ENCODE results near the gene RAB40C.
A peak's percentile ranks its signal among the peaks of the same experiment; 100 is the strongest.

Gene RAB40C

DNA sequence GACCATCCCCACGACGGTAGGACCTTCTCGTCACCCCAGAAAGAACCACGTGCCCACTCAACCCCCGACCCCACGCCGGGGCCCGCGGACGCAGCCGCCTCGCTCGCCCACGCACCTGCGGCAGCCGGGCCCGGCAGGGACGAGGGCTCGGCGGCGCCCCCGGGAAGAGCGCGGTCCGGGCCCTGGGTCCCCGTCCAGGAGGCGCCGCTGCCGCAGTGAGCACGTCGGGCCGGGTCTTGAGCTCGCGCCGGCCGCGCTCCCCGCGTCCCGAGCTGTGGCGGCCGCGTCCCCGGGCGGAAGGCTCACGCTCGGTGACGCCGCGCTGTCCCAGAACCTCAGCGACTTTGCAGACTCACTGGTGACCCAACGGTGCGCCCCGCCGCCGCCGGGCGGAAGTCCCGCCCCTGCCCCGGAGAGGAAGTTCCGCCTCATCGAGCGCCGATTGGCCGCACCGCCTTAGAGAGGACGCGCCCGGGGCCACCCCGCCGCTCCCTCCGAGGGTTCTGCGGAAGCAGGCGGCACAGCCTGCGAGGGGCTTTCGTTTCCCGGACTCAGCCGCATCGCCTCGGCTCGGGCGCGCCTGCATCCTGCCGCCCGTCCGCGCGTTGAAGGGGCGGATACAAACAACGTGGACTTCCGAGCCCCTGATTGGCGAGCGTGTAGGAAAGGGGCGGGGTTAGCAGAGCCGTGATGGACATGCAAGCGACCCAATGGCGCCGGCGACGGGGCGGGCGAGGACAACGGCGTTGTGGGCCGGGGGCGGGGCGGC lies 793 bp upstream of the RAB40C start:
- H3K4me3 ChIP-seq (ENCODE audit: low read length): peak overlapping the region; percentile 86
- peak overlapping the region; percentile 70 for H3K4me2 ChIP-seq (ENCODE audit: low read length)
- H3K27me3 ChIP-seq (ENCODE audit: low read depth, low read length): no peaks in the 10 kb centered on the region; the same call in 1 of the 2 replicates
- H3K79me2 ChIP-seq (ENCODE audit: low read length): peaks cover 27% of the 10 kb centered on the region
- no peaks in the 10 kb centered on the region for H3K9me3 ChIP-seq (ENCODE audit: insufficient read depth, low read length)
- H3K27ac ChIP-seq (ENCODE audit: low read length): peak overlapping the region; percentile 88
- peak overlapping the region; percentile 73 for H2AFZ ChIP-seq (ENCODE audit: low read depth, low read length)
- H3K36me3 ChIP-seq (replicated peaks; ENCODE audit: low read depth, low read length): peaks cover 4% of the 10 kb centered on the region
- TF ChIP-seq, protein P1, sequence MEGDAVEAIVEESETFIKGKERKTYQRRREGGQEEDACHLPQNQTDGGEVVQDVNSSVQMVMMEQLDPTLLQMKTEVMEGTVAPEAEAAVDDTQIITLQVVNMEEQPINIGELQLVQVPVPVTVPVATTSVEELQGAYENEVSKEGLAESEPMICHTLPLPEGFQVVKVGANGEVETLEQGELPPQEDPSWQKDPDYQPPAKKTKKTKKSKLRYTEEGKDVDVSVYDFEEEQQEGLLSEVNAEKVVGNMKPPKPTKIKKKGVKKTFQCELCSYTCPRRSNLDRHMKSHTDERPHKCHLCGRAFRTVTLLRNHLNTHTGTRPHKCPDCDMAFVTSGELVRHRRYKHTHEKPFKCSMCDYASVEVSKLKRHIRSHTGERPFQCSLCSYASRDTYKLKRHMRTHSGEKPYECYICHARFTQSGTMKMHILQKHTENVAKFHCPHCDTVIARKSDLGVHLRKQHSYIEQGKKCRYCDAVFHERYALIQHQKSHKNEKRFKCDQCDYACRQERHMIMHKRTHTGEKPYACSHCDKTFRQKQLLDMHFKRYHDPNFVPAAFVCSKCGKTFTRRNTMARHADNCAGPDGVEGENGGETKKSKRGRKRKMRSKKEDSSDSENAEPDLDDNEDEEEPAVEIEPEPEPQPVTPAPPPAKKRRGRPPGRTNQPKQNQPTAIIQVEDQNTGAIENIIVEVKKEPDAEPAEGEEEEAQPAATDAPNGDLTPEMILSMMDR (IDR thresholded peaks at IDR 0.05; ENCODE audit: low read depth, low read length): no peak
- no peak for TF ChIP-seq EZH2phosphoT487 (IDR thresholded peaks at IDR 0.05; ENCODE audit: low read depth)
- H3K4me1 ChIP-seq (ENCODE audit: low read length): peaks cover 14% of the 10 kb centered on the region
- peaks cover 9% of the 10 kb centered on the region; the same call in 1 of the 2 replicates for H4K20me1 ChIP-seq (ENCODE audit: insufficient read depth, low read length)
- peak overlapping the region; percentile 79 for H3K9ac ChIP-seq (ENCODE audit: low read length)

DNA sequence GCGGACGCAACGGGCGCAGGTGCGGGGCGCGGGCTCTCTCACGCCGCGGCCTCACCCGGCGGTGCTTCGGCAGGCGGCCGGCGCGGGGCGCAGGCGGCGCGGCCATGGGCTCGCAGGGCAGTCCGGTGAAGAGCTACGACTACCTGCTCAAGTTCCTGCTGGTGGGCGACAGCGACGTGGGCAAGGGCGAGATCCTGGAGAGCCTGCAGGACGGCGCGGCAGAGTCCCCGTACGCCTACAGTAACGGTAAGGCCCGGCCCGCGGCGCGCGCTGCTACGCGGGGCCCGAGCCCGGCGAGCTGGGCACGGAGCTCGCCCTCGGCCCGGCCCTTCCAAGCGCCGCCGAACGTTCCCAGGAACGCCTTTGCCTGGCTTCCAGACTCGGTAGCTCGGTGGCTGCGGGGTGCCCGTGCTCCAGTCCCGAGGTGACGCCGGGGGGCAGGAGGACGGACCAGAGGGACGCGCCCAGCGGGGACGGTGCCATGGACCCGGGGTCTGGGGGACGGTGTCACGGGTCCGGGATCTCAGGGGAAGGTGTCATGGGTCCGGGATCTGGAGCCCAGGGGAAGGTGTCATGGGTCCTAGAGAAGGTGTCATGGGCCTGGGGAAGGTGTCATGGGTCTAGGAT lies 435 bp downstream of the RAB40C start:
- no peaks in the 10 kb centered on the region for H3K9me3 ChIP-seq (ENCODE audit: insufficient read depth, low read length)
- 0 out of 2 replicates have a peak overlapping the region, but pooled peaks have one; percentile 13 for H3K27ac ChIP-seq (ENCODE audit: low read length)
- peaks cover 12% of the 10 kb centered on the region; the same call in 1 of the 2 replicates for H4K20me1 ChIP-seq (ENCODE audit: insufficient read depth, low read length)
- peaks cover 27% of the 10 kb centered on the region for H3K79me2 ChIP-seq (ENCODE audit: low read length)
- peaks cover 14% of the 10 kb centered on the region for H3K4me1 ChIP-seq (ENCODE audit: low read length)
- H3K4me3 ChIP-seq (ENCODE audit: low read length): peak overlapping the region; percentile 95
- peak overlapping the region; percentile 85 for H3K9ac ChIP-seq (ENCODE audit: low read length)
- H3K36me3 ChIP-seq (replicated peaks; ENCODE audit: low read depth, low read length): peaks cover 4% of the 10 kb centered on the region
- no peaks in the 10 kb centered on the region; the same call in 1 of the 2 replicates for H3K27me3 ChIP-seq (ENCODE audit: low read depth, low read length)
- TF ChIP-seq, protein P1 (IDR thresholded peaks at IDR 0.05; ENCODE audit: low read depth, low read length): no peak
- TF ChIP-seq EZH2phosphoT487 (IDR thresholded peaks at IDR 0.05; ENCODE audit: low read depth): no peak
- peak overlapping the region; percentile 100 for H3K4me2 ChIP-seq (ENCODE audit: low read length)
- no peak overlapping the region for H2AFZ ChIP-seq (ENCODE audit: low read depth, low read length)

DNA sequence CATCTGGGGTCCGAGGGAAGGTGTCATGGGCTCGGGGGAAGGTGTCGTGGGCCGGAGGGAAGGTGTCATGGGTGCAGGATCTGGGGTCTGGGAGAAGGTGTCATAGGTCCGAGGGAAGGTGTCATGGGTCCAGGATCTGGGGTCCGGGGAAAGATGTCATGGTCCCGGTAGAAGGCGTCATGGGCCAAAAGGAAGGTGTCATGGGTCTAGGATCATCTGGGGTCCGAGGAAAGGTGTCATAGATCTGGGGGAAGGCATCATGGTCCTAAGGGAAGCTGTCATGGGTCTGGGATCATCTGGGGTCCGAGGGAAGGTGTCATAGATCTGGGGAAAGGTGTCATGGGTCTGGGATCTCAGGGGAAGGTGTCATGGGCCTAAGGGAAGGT lies 942 bp downstream of the RAB40C start:
- peaks cover 27% of the 10 kb centered on the region for H3K79me2 ChIP-seq (ENCODE audit: low read length)

More for the DNA sequence above, 942 bp downstream of the RAB40C start:
- Histone ChIP-seq H3K4me2 (ENCODE audit: low read length) (peak overlapping the region; percentile 100), H3K9ac (ENCODE audit: low read length) (peak overlapping the region; percentile 85), H3K9me3 (ENCODE audit: insufficient read depth, low read length) (no peaks in the 10 kb centered on the region), H3K4me1 (ENCODE audit: low read length) (peaks cover 14% of the 10 kb centered on the region), H4K20me1 (ENCODE audit: insufficient read depth, low read length) (peaks cover 12% of the 10 kb centered on the region; the same call in 1 of the 2 replicates), H3K36me3 (replicated peaks; ENCODE audit: low read depth, low read length) (peaks cover 4% of the 10 kb centered on the region), H3K4me3 (ENCODE audit: low read length) (peak overlapping the region; percentile 95), H3K27me3 (ENCODE audit: low read depth, low read length) (no peaks in the 10 kb centered on the region), H2AFZ (ENCODE audit: low read depth, low read length) (no peak overlapping the region), H3K27ac (ENCODE audit: low read length) (no peak overlapping the region)
- no peak for TF ChIP-seq EZH2phosphoT487 (IDR thresholded peaks at IDR 0.05; ENCODE audit: low read depth)
- TF ChIP-seq, protein P1 (IDR thresholded peaks at IDR 0.05; ENCODE audit: low read depth, low read length): no peak
